HG03064 (cell line): ENCODE results near the gene ITGA2.
"Not testable (repeated sequence)": the region's sequence is repeated elsewhere in the genome, so short reads cannot be mapped to it uniquely, and the experiment has no call there.

Experiments
- ATAC-seq: cut with Tn5 transposase; IDR thresholded peaks from one replicate; pipeline ENCODE4 v1.9.1; 2021; ENCODE audit warnings: low read depth; ENCODE audit not compliant: unreplicated experiment

Gene ITGA2

DNA sequence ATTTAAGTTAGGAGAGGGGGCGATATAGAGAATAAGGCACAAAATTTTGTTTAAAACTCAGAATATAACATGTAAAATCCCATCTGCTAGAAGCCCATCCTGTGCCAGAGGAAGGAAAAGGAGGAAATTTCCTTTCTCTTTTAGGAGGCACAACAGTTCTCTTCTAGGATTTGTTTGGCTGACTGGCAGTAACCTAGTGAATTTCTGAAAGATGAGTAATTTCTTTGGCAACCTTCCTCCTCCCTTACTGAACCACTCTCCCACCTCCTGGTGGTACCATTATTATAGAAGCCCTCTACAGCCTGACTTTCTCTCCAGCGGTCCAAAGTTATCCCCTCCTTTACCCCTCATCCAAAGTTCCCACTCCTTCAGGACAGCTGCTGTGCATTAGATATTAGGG, 102.1 kb downstream of the ITGA2 start:
- no peak for ATAC-seq

- no peak for ATAC-seq
Measured at GRCh38 chr5:53092242-53092641, 103.1 kb downstream of the ITGA2 start.

GRCh38 chr5:53095217-53095616, 106.1 kb downstream of the ITGA2 start:
- no peak for ATAC-seq

- no peak for ATAC-seq
Measured at GRCh38 chr5:53095931-53096525, 106.9 kb downstream of the ITGA2 start.

GRCh38 chr5:53099546-53099945, 110.4 kb downstream of the ITGA2 start:
- no peak for ATAC-seq

DNA sequence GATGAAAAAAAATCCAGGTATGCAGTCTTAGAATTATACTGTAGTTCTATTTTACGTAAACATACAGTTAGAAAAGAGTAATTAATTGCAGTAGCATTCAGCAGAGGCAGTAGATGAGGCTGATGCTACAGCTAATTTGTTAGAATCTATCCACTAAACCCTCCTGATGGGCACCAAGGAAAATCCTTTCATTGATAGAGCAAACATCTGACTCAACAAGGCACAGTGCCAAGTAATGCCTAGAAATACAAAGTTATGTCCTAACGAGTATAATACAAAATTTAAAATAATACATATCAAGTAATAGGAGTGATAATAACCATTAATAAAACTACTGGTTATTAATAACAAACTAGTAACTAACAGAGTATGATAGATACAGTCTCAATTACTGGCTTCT, 111.5 kb downstream of the ITGA2 start:
- ATAC-seq: no peak

DNA sequence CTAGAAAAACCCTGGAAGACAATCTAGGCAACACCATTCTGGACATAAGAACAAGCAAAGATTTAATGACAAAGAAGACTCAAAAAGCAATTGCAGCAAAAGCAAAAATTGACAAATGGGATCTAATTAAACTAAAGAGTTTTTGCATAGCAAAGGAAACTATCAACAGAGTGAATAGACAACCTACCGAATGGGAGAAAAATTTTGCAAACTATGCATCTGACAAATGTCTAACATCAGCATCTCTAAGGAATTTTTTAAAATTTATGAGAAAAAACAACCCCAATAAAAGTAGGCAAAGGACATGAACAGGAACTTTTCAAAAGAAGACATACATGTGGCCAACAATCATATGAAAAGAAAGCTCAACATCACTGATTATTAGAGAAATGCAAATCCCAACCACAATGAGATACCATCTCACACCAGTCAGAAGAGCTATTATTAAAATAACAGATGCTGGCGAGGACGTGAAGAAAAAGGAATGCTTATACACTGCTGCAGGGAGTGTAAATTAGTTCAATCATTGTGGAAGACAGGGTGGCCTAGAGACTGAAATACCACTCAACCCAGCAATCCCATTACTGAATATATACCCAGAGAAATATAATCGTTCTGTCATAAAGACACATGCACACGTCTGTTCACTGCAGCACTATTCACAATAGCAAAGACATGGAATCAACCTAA, 116.6 kb downstream of the ITGA2 start:
- no peak for ATAC-seq

- ATAC-seq: peak; percentile 15
Measured at GRCh38 chr5:53109056-53109442, 119.9 kb downstream of the ITGA2 start.

GRCh38 chr5:53109443-53110127, 120.4 kb downstream of the ITGA2 start, which contains the start of gene MOCS2:
MOCS2 (minus strand) TSS chr5:53109757; CDS start chr5:53107174, 2,583 bp downstream.
- peak; percentile 95 for ATAC-seq

DNA sequence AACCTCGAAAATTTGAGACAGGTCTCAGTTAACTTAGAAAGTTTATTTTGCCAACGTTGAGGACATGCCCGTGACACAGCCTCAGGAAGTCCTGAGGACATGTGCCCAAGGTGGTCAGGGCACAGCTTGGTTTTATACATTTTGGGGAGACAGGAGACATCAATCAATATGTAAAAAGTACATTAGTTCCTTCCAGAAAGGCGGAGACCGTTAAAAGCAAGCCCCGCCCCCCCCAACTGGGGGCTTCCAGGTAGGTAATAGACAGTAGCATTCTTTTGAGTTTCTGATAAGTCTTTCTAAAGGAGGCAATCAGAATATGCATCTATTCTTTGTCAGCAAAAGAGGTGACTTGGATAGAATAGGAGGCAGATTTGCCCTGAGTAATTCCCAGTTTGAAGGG, 121.0 kb downstream of the ITGA2 start:
- peak; percentile 12 for ATAC-seq

DNA sequence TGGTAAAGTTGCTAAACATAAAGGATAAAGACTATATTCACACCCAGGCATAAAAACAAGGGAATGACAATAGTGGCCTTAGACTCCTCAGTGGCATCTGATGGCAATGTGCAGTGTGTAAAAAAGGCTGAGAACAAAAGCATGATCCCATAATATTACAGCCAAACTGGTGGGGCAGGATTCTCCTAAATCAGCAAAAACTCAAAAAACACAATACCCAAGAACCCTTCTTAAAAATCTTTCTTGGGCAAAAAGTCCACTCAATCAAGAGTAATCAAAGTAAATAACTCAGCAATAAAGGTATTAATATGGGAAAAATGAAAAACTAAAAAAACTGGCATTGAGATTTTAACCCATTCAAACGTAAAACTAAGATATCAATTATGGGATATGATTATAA, 122.0 kb downstream of the ITGA2 start:
- no peak for ATAC-seq

GRCh38 chr5:53112307-53112706, 123.2 kb downstream of the ITGA2 start:
- ATAC-seq: not testable (repeated sequence)

GRCh38 chr5:53112909-53113308, 123.8 kb downstream of the ITGA2 start:
- ATAC-seq: no peak

- ATAC-seq: no peak
Measured at GRCh38 chr5:53113947-53114346, 124.8 kb downstream of the ITGA2 start.

DNA sequence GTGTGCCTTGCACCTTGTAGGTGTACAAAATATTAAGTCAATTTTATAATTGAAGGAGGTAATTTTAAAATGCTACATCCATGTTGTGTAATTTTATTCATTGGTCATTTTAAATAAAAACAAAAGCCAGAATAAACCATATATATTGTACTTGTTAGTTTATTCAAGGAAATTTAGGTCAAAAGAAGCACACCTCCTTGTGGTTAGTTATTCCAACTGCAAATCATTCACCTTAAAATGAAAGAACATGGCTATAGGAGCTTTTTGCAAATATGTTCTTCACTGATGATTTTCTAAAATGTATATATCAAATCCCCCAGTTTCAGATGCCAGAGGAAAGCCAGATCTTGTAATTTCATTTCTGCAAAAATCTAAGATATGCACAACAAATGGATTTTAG, 125.8 kb downstream of the ITGA2 start:
- no peak for ATAC-seq

DNA sequence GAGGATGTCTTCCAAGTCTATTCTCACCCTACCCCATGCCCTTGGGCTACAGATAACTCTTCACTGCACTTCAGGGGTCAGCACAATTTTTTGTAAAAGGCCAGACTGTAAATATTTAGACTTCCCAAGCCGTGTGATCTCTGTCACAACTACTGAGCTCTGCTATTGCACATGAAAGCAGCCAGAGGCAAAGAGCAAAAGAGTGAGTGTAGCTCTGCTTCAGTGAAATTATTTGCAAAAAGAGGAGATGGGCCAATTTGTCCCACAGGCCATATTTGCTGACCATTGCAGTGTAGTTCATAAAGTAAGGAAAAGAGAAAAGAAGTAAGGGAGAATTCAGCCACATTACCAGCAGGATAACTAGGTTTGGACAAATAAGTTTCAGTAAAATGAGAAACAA, 127.4 kb downstream of the ITGA2 start:
- no peak for ATAC-seq

- ATAC-seq: no peak
Measured at GRCh38 chr5:53118879-53119278, 129.7 kb downstream of the ITGA2 start.

DNA sequence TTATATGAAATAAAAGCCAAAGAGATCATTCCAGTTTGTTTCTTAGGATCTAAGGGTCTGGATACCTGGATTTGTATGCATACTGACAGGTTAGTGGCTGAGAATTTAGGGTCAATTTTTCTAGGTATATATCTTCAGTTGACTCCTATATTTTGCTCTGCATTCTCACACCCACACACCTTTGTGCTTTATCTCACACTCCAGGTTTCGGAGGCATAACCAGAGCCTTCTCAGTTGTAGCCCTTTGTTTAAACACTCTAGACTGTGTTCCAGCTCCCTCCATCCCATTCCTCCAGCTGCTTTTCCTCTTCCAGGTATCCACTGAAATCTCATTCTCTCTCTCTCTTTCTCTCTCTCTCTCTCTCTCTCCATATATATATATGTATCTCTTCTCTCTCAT, 131.0 kb downstream of the ITGA2 start:
- ATAC-seq: no peak

- no peak for ATAC-seq
Measured at GRCh38 chr5:53123702-53124101, 134.6 kb downstream of the ITGA2 start.

DNA sequence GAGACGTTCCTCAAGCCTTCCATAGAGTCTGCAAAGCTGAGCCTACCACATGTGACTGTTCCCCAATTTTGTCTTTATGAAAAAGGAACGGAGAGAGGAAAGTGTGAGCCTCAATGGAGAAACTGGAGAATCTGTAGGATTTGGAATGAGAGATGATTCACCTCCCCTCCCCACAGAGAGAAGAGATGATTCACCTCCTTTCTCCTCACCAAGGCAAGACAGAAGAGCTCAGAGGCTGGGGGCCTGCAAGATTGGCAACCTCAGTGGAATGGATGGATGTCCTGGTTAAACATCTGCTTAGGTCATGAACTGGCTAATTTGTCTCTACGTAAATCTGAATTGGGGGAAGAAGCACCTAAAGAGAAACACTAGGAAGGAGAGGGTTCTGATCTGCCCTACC, 137.4 kb downstream of the ITGA2 start:
- no peak for ATAC-seq

- no peak for ATAC-seq
Measured at GRCh38 chr5:53127107-53127506, 138.0 kb downstream of the ITGA2 start.

DNA sequence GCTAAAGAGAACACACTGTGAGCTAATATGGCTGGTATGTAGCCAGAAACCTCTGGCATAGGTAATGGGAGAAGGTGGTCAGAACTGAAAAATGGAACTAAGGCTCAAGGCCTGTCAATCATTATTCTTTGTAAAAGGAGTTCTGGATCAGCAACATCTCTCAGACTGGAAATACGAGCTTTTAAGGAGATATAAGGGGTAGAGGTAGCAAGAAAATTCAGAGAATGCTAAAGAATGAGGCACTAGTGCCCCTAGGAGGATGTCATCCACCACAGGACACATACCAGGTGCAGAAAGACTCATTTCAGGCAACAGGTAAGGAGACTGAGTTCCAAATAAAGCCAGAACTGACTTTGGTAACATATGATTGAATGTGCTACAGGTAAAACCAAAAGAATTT, 139.3 kb downstream of the ITGA2 start:
- no peak for ATAC-seq
